HG03097 (cell line): Measurements from ENCODE around the gene NOL4.
"Not testable (repeated sequence)": the region's sequence is repeated elsewhere in the genome, so short reads cannot be mapped to it uniquely, and the experiment has no call there.

Experiments used
- ATAC-seq: cut with Tn5 transposase; IDR thresholded peaks from one replicate; pipeline ENCODE4 v1.9.1; 2021; ENCODE audit not compliant: unreplicated experiment, low FRiP score

NOL4 gene, protein sequence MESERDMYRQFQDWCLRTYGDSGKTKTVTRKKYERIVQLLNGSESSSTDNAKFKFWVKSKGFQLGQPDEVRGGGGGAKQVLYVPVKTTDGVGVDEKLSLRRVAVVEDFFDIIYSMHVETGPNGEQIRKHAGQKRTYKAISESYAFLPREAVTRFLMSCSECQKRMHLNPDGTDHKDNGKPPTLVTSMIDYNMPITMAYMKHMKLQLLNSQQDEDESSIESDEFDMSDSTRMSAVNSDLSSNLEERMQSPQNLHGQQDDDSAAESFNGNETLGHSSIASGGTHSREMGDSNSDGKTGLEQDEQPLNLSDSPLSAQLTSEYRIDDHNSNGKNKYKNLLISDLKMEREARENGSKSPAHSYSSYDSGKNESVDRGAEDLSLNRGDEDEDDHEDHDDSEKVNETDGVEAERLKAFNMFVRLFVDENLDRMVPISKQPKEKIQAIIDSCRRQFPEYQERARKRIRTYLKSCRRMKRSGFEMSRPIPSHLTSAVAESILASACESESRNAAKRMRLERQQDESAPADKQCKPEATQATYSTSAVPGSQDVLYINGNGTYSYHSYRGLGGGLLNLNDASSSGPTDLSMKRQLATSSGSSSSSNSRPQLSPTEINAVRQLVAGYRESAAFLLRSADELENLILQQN

GRCh38 chr18:34224423-34225217 is at the start of gene NOL4:
NOL4 (minus strand) TSS chr18:34224913; CDS start chr18:34223253, 1,660 bp downstream.
- ATAC-seq: no peak

GRCh38 chr18:34266029-34266428 is 41.3 kb upstream of the NOL4 start:
- ATAC-seq: not testable (repeated sequence)

- peak; percentile 89 for ATAC-seq
Measured at GRCh38 chr18:34261865-34262780, 37.4 kb upstream of the NOL4 start.

DNA sequence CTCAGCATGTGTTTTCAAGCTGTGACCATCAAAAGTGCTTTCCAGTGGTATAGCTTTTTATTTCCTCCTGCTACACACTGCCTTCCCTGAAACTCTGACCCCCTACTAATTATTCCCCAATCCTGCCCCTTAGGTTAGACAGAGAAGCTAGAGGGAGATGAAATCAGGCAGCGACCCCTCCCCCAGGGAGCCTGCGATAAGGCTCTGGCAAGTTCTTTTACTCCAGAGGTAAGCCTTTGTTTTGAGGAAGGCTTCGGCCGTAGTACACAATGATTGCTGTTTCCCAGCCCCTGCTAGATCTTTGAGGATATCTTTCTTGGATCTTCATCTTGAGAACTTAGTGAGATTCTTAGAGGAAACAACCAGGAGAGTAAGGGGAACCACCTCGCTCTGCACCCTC is 33.5 kb upstream of the NOL4 start:
- ATAC-seq: no peak

- no peak for ATAC-seq
Measured at GRCh38 chr18:34251919-34252318, 27.2 kb upstream of the NOL4 start.

- no peak for ATAC-seq
Measured at GRCh38 chr18:34248727-34249126, 24.0 kb upstream of the NOL4 start.

DNA sequence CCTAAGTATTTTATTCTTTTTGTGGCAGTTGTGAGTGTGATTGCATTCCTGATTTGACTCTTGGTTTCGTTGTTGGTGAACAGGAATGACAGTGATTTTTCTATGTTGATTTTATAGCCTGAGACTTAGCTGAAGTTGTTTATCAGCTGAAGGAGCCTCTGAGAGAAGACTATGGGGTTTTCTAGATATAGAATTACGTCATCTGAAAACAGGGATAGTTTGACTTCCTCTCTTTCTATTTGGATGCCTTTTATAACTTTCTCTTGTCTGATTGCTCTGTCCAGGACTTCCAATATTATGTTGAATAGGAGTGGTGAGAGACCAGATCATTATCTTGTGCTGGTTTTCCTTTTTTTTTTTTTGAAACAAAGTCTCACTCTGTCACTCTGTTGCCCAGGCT is 18.0 kb upstream of the NOL4 start:
- no peak for ATAC-seq

DNA sequence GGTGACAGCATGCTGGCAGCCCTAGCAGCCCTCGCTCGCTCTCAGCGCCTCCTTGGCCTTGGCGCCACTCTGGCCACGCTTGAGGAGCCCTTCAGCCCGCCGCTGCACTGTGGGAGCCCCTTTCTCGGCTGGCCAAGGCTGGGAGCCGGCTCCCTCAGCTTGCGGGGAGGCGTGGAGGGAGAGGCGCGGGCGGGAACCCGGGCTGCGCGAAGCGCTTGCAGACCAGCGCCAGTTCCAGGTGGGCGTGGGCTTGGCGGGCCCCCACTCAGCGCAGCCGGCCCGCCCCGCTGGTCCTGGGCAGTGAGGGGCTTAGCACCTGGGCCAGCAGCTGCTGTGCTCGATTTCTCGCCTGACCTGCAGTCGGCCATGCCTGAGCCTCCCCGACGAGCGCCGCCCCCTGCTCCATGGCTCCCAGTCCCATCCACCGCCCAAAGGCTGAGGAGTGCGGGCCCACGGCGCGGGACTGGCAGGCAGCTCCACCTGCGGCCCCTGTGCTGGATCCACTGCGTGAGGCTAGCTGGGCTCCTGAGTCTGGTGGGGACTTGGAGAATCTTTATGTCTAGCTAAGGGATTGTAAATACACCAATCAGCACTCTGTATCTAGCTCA is 9.2 kb upstream of the NOL4 start:
- ATAC-seq: not testable (repeated sequence)

DNA sequence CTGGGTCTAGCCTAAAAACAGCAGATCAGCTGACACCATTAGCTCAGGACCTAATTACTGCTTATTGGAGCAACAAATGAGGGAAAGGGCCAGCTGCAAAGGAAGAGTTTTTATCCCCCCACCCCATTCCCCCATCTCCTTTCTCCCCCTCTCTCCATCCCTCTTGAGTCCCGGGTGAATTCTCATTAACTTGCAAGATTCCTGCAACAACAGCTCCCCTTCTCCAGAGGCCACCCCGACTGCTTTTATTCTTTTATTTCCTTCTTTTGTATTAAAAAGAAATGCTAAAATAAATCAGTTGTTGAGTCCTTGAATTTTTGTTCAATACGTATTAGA is 473 bp upstream of the NOL4 start:
- no peak for ATAC-seq

- ATAC-seq: no peak
Measured at GRCh38 chr18:34223893-34224422, 755 bp downstream of the NOL4 start.

DNA sequence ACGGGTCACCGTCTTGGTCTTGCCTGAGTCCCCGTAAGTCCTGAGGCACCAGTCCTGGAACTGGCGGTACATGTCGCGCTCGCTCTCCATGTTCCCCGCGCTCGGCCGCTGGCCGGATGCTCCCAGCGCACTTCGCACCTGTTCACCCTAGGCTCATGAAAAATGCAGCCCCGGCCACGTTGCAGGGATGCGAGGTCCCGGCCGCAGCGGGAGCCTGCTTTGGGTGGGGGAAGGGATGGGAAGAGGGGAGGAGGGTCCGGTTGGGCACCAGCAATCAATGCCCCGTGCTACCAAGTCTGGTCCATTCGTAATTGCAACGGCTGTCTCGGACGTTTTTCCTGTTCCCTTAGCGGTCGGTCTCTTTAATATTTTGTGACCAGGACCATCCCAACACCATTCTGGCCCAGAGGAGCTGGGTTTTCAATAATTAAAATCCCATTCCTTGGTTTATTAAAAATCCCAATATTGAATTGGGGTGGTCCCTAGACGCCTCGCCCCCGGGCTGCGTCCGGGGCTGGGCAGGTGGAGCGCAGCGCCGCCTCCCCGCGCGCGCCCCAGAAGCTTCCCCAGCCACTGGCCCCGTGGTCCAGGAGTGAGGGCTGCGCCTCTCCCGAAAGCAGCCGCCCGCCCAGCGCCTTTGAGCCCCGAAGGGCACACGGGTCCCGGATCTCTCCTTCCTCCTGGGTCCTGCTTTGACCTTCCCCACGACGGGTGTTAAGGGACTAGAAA is 1.4 kb downstream of the NOL4 start:
- no peak for ATAC-seq

DNA sequence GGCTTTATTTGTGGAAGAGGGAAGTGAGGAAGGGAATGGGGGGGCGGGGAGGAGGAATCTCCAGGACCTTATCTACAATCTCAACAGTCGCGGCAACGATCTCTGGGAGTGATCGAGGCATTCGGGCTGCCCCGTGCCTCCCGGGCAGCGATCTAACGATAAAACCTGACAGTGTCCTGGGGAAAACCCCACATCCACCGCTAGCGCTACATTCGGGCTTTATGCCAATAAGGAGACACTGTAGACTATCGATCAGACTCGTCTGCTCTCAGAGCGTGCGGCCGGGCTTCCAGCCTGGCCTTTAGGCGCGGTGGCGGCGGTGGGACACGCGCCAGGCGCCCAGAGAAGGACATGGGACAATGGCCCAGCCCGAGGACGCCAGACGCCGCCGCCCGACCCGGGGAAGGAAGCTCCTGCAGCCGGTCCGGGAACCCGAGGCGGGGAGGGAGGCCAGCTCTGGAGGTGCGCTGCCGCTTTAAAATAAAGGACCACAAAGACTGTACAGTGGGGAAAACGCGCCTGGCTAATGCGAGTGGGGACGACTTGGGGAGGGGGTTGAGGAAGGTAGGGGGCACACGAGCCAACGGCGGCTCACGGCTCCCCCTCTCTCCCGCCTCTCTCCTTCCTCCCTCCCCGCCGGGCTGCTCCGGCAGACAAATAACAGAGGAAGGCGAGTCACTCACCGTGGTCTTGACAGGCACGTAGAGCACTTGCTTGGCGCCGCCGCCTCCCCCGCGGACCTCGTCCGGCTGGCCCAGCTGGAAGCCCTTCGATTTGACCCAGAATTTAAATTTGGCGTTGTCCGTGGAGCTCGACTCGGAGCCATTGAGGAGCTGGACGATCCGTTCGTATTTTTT is 2.2 kb downstream of the NOL4 start:
- ATAC-seq: no peak

DNA sequence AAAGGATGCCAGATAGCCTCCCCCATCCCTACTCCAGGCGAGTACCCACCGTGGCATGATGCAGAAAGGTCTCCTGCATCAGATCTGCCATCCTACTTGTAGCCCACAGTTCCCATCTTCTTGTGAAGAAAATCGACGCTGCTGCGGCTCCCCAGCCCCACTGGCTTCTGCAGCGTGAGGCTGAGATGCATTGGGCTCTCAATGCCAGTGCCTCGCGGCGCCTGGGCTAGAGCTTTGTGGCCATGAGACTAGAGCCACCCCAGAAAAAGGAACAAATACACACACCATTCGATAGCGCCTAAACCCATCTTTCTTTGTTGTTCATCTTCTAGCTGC is 2.8 kb downstream of the NOL4 start:
- ATAC-seq: no peak

GRCh38 chr18:34220081-34220815 is 4.5 kb downstream of the NOL4 start:
- ATAC-seq: no peak

DNA sequence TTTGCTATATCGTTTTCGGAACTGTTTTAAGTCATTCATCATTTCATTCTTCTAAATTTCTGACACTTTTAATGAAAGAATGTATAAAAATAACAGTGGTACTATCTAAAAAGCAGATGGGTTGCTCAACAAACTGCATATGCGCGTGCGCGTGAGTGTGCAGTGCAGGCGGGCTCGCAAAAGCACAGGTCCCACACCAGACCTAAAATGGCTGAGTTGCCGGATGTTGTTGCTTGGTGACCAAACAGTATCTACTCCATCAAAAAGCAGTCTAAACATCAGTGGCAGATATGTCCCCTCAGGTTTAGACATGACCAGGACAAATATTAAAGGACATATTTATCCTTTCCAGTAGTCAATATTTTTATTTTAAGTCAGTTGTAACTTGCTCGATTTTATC is 5.1 kb downstream of the NOL4 start:
- no peak for ATAC-seq

- ATAC-seq: no peak
Measured at GRCh38 chr18:34212511-34212910, 12.2 kb downstream of the NOL4 start.

- ATAC-seq: no peak
Measured at GRCh38 chr18:34207344-34207851, 17.3 kb downstream of the NOL4 start.
